KMS-11 (cell line): ENCODE measurements around the gene FAM168B.

Experiments used
- H2AFZ ChIP-seq: fragments of 200-600 bp; sonication (generic); 2 replicates; pipeline ENCODE4 v1.6.1; 2016; ENCODE audit warnings: antibody characterized with exemption, mixed run types, low read depth
- H3K27ac ChIP-seq: fragments of 200-600 bp; sonication (generic); 2 replicates; pipeline ENCODE4 v1.6.1; 2016; ENCODE audit warnings: mild to moderate bottlenecking, mixed run types
- H3K27me3 ChIP-seq: fragments of 200-600 bp; sonication (generic); 2 replicates; pipeline ENCODE4 v1.6.1; 2017; ENCODE audit warnings: mild to moderate bottlenecking, low read depth, mixed run types, moderate library complexity; ENCODE audit not compliant: insufficient read depth
- H3K36me3 ChIP-seq: fragments of 200-600 bp; sonication (generic); 2 replicates; pipeline ENCODE4 v1.6.1; 2017; ENCODE audit warnings: mild to moderate bottlenecking, mixed run types; ENCODE audit not compliant: insufficient read depth
- H3K4me1 ChIP-seq: fragments of 200-600 bp; sonication (generic); 2 replicates; pipeline ENCODE4 v1.6.1; 2016; ENCODE audit warnings: mild to moderate bottlenecking, low read depth, mixed run types; ENCODE audit not compliant: poor library complexity, severe bottlenecking
- H3K4me2 ChIP-seq: fragments of 200-600 bp; sonication (generic); 2 replicates; pipeline ENCODE4 v1.7.0; 2016; ENCODE audit warnings: mild to moderate bottlenecking, mixed run types
- H3K4me3 ChIP-seq: fragments of 200-600 bp; sonication (generic); IDR thresholded peaks from 2 replicates; pipeline ENCODE4 v1.6.1; 2017; ENCODE audit warnings: low read depth, low read length, mixed read lengths; ENCODE audit not compliant: insufficient read depth
- H3K79me2 ChIP-seq: fragments of 200-600 bp; sonication (generic); 2 replicates; pipeline ENCODE4 v1.6.1; 2016; ENCODE audit warnings: low read depth, mixed run types; ENCODE audit not compliant: insufficient read depth
- H3K9ac ChIP-seq: fragments of 200-600 bp; sonication (generic); 2 replicates; pipeline ENCODE4 v1.6.1; 2016; ENCODE audit warnings: mild to moderate bottlenecking, mixed run types
- H4K20me1 ChIP-seq: fragments of 200-600 bp; sonication (generic); 2 replicates; pipeline ENCODE4 v1.6.1; 2016; ENCODE audit warnings: mild to moderate bottlenecking, mixed run types; ENCODE audit not compliant: insufficient read depth
- CTCF ChIP-seq: fragments of 200-600 bp; sonication (generic); conservative IDR thresholded peaks from 2 replicates; pipeline ENCODE4 v1.6.1; 2017; ENCODE audit warnings: low read depth, mild to moderate bottlenecking, antibody characterized with exemption, low read length, moderate library complexity, mixed read lengths

The FAM168B gene

DNA sequence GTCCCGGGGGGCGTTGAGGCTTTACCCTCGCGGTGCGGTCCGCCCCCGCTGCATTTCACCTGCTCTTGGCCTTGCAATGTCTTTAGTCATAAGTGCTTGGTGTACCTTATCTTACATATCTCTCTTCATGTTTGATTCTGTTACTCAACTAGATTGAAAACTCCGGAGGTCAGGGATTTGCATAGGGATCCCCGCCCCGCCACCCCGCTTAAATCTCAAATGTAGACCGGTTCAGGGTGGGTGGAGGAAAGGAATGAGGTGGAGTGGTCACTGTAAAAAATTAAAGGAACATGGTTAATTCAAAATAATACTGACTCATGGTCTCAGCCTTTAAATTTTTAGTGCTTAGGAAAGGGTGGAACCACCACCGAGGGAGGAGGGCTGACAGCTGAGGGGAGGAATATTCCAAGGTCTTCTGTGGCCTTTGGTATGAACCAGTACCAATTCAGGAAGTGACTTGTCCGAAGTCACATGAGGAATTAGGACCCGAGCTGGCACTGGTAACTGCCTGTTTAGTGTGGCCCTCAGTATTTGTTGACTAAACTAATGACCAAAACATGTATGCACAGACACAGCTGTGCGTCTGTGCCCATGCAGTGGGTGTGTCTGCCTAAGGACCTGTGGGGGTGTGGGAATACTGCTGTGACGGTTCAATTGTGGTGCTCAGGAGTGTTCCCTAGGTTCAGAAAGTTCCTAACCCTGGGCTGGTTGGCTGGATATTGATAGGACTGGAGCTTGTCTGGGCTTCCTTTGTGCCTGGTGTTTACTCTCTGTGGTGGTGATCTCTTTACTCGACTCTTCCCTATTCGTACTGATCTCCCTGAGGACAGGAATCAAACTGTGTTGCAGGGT is 12.9 kb upstream of the FAM168B start:
- Histone ChIP-seq H4K20me1 (no peaks in the 10 kb centered on the region), H3K4me1 (peaks cover 28% of the 10 kb centered on the region), H2AFZ (peak overlapping the region; percentile 87; the same call in 1 of the 2 replicates), H3K4me3 (peak overlapping the region; percentile 57), H3K9ac (peak overlapping the region; percentile 90), H3K27me3 (no peaks in the 10 kb centered on the region), H3K4me2 (peak overlapping the region; percentile 90), H3K79me2 (peaks cover 60% of the 10 kb centered on the region), H3K36me3 (no peaks in the 10 kb centered on the region), H3K27ac (peak overlapping the region; percentile 99)
- no peak for TF ChIP-seq CTCF

GRCh38 chr2:131105156-131105949 is 12.1 kb upstream of the FAM168B start, which contains the start of gene PLEKHB2:
Gene PLEKHB2 (plus strand): TSS chr2:131105336. CDS start chr2:131120942, 15,606 bp downstream.
- TF ChIP-seq CTCF, result peak; percentile 18; the same call in 1 of the 2 replicates
- H3K27ac ChIP-seq, result peak within 1 kb of the TSS; percentile 99
- peaks cover 28% of the 10 kb centered on the region for H3K4me1 ChIP-seq
- H3K36me3 ChIP-seq, result no peaks in the 10 kb centered on the region
- no peaks in the 10 kb centered on the region for H4K20me1 ChIP-seq
- H3K27me3 ChIP-seq, result no peaks in the 10 kb centered on the region
- peak within 1 kb of the TSS; percentile 90 for H3K9ac ChIP-seq
- H3K79me2 ChIP-seq, result peaks cover 52% of the 10 kb centered on the region
- peak within 1 kb of the TSS; percentile 90 for H3K4me2 ChIP-seq
- peak within 1 kb of the TSS; percentile 57 for H3K4me3 ChIP-seq
- H2AFZ ChIP-seq, result peak within 1 kb of the TSS; percentile 87

DNA sequence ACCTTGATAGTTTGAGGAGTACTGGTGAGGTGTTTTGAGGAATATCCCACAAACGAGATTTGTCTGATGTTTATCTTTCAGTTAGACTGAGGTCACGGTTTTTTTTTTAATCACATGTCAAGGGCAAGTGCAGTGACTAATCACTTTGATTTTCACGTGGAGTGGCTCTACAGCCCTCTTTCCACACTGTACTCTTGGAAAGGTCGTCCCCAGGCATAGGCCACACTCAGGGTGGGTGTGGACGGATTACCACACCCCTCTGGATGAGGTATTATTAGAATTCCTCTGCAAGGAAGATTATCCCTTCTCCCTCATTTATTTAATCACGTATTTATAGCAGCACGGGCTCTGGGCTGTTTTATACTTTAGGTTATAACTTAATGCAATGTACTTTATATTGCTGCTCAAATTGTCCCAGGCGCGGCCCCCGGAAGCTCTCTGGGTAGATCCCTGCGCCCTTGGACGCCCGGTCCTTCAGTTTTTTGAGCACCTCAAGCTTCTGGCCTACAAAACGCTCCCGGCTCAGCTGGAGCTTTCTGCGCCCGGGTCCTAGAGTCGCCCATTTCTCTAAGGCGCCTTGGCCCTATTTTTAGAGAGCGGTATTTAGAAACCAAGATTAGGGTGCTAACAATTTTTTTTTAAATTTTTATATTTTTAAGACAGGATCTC is 11.4 kb upstream of the FAM168B start:
- Histone ChIP-seq H3K27me3 (no peaks in the 10 kb centered on the region), H3K9ac (peak overlapping the region; percentile 90), H4K20me1 (no peaks in the 10 kb centered on the region), H3K4me3 (no peak overlapping the region), H3K36me3 (no peaks in the 10 kb centered on the region), H2AFZ (peak overlapping the region; percentile 87), H3K79me2 (peaks cover 45% of the 10 kb centered on the region), H3K4me2 (peak overlapping the region; percentile 90), H3K27ac (peak overlapping the region; percentile 99), H3K4me1 (peaks cover 28% of the 10 kb centered on the region)
- no peak for TF ChIP-seq CTCF

DNA sequence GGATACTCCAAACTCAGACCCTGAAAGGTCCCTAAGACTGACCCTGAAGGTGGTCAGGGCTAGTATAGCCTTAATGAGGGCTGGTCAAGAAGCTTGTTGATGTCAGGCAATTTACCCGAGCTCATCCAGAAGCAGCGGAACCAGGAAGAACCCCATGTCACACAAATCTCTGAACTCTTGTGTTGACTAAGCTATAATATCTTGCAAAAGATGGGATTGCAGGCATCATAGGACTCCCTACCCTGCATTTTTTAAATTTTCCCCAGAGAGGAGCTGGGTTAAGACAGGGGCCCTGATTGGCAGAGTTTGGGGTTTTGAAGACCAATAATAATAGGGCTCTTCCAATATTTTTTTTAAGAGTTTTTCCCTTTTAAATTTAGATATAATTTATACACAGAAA is 9.9 kb upstream of the FAM168B start:
- Histone ChIP-seq H3K27ac (no peak overlapping the region), H4K20me1 (no peaks in the 10 kb centered on the region), H3K79me2 (peaks cover 30% of the 10 kb centered on the region), H3K9ac (no peak overlapping the region), H3K4me1 (peaks cover 28% of the 10 kb centered on the region), H3K4me2 (no peak overlapping the region), H3K27me3 (no peaks in the 10 kb centered on the region), H3K36me3 (no peaks in the 10 kb centered on the region), H3K4me3 (no peak overlapping the region), H2AFZ (no peak overlapping the region)
- no peak for TF ChIP-seq CTCF
